ENCODE measurements around the gene CCR4. TPM values are rescaled to one million over a fixed set of nuclear protein-coding genes. Genes with fewer than 3 reads are reported as not detected.

Gene CCR4
- total RNA-seq, 1 experiment from 2014 or later = not detected

DNA sequence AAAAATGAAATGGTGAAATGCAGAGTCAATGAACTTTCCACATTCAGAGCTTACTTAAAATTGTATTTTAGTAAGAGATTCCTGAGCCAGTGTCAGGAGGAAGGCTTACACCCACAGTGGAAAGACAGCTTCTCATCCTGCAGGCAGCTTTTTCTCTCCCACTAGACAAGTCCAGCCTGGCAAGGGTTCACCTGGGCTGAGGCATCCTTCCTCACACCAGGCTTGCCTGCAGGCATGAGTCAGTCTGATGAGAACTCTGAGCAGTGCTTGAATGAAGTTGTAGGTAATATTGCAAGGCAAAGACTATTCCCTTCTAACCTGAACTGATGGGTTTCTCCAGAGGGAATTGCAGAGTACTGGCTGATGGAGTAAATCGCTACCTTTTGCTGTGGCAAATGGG lies 3.1 kb downstream of the CCR4 start:
- no peak overlapping the region for H3K27ac Mint-ChIP-seq (ENCODE audit: unreplicated experiment)

DNA sequence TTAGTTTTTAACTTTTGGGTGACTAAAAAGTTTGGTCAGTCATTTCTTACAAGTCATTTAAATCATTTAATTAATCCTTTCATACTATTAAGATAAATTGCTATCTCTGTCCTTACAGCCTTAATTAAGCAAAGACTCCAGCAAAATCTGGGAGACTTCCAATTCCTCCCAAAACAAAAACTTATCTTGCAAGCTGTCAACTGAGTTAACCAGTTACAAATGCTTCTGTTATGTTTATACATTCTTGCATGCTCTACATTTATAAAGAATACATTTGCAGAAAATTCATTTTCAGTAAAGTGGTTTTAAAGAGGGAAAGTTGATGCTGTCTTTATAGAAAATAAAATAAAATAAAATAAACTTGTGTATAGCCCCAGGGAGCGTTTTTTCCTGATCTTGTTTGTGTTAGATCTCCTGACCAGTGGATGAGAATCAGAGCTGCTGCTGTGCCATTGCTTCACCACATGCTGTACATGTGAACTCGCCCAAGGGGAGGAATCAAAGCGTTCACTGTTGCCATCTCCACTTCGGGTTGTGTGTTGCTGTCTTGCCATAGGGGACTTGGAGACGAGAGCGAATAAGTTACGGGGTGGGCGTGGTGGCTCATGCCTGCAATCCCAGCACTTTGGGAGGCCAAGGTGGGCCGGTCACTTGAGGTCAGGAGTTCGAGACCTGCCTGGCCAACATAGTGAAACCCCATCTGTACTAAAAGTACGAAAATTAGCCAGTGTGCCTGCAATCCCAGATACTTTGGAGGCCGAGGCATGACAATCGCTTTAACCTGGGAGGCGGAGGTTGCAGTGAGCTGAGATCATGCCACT lies 5.5 kb downstream of the CCR4 start:
- Mint-ChIP-seq H3K27ac (ENCODE audit: unreplicated experiment) (no peak overlapping the region), H3K4me1 (ENCODE audit: low read depth, unreplicated experiment) (no peaks in the 10 kb centered on the region), H3K36me3 (ENCODE audit: insufficient read depth, unreplicated experiment) (no peaks in the 10 kb centered on the region), H3K27me3 (ENCODE audit: unreplicated experiment) (peaks cover 33% of the 10 kb centered on the region), H3K4me3 (ENCODE audit: low read depth, unreplicated experiment) (no peak overlapping the region), H3K9me3 (ENCODE audit: low read depth, unreplicated experiment) (no peaks in the 10 kb centered on the region)
- CTCF ChIA-PET = no interaction called here
- BruUV-seq (replicated peaks) = no TSS peak
- TF ChIP-seq, protein P1, sequence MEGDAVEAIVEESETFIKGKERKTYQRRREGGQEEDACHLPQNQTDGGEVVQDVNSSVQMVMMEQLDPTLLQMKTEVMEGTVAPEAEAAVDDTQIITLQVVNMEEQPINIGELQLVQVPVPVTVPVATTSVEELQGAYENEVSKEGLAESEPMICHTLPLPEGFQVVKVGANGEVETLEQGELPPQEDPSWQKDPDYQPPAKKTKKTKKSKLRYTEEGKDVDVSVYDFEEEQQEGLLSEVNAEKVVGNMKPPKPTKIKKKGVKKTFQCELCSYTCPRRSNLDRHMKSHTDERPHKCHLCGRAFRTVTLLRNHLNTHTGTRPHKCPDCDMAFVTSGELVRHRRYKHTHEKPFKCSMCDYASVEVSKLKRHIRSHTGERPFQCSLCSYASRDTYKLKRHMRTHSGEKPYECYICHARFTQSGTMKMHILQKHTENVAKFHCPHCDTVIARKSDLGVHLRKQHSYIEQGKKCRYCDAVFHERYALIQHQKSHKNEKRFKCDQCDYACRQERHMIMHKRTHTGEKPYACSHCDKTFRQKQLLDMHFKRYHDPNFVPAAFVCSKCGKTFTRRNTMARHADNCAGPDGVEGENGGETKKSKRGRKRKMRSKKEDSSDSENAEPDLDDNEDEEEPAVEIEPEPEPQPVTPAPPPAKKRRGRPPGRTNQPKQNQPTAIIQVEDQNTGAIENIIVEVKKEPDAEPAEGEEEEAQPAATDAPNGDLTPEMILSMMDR (IDR thresholded peaks at IDR 0.05; ENCODE audit: unreplicated experiment) = no peak
- intact Hi-C loops (cut with micrococcal nuclease; ENCODE audit: unreplicated experiment) = no loop called here
- DNase-seq = no peak

More for the DNA sequence above, 3.1 kb downstream of the CCR4 start:
- DNase-seq = no peak
- Mint-ChIP-seq H3K9me3 (ENCODE audit: low read depth, unreplicated experiment) (no peaks in the 10 kb centered on the region), H3K36me3 (ENCODE audit: insufficient read depth, unreplicated experiment) (no peaks in the 10 kb centered on the region), H3K27me3 (ENCODE audit: unreplicated experiment) (peaks cover 11% of the 10 kb centered on the region), H3K4me3 (ENCODE audit: low read depth, unreplicated experiment) (no peak overlapping the region), H3K4me1 (ENCODE audit: low read depth, unreplicated experiment) (no peaks in the 10 kb centered on the region)
- CTCF ChIA-PET = no interaction called here
- TF ChIP-seq, protein P1 (IDR thresholded peaks at IDR 0.05; ENCODE audit: unreplicated experiment) = no peak
- intact Hi-C loops (cut with micrococcal nuclease; ENCODE audit: unreplicated experiment) = no loop called here
- no TSS peak for BruUV-seq (replicated peaks)

DNA sequence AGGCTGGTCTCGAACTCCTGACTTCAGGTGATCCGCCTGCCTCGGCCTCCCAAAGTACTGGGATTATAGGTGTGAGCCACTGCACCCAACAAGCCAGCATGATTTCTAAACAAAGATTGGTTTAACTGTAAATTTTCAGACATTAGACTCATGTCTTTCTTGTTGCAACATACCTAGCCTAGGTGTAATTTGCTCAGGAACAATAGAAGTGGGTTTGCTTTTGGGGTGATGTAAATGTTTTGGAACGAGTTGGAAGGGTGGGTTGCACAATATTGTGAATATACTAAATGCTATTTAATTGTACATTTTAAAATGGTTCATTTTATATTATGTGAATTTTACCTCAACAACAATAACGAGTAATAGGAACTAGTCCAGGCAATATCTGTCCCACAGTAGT lies 7.1 kb downstream of the CCR4 start:
- Mint-ChIP-seq H3K27me3 (ENCODE audit: unreplicated experiment) (peaks cover 33% of the 10 kb centered on the region), H3K9me3 (ENCODE audit: low read depth, unreplicated experiment) (no peaks in the 10 kb centered on the region), H3K36me3 (ENCODE audit: insufficient read depth, unreplicated experiment) (no peaks in the 10 kb centered on the region), H3K27ac (ENCODE audit: unreplicated experiment) (no peak overlapping the region), H3K4me1 (ENCODE audit: low read depth, unreplicated experiment) (no peaks in the 10 kb centered on the region), H3K4me3 (ENCODE audit: low read depth, unreplicated experiment) (no peak overlapping the region)
- CTCF ChIA-PET = no interaction called here
- no peak for DNase-seq
- BruUV-seq (replicated peaks) = no TSS peak
- intact Hi-C loops (cut with micrococcal nuclease; ENCODE audit: unreplicated experiment) = no loop called here
- TF ChIP-seq, protein P1 (IDR thresholded peaks at IDR 0.05; ENCODE audit: unreplicated experiment) = no peak

DNA sequence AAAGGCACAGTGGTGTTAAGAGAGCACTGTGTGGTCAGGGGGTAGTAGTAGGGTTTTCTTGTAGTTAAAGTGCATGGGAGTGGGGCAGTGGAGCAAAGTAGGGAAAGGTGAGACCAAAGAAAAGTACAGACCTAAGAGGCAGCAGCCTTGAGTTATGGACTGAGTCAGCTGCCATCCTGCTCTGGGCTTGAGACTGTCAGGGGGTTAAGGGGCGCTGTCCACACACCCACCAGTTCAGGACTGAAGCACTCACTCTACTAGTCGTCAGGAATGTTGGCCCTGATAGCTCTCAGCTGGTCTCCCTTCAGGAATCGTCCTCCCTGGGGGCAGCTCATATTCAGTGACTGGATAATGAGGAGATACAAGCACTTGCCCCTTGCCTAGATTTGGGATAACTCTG lies 7.9 kb downstream of the CCR4 start:
- Mint-ChIP-seq H3K9me3 (ENCODE audit: low read depth, unreplicated experiment) (no peaks in the 10 kb centered on the region), H3K4me3 (ENCODE audit: low read depth, unreplicated experiment) (no peak overlapping the region), H3K4me1 (ENCODE audit: low read depth, unreplicated experiment) (no peaks in the 10 kb centered on the region), H3K27ac (ENCODE audit: unreplicated experiment) (no peak overlapping the region), H3K36me3 (ENCODE audit: insufficient read depth, unreplicated experiment) (no peaks in the 10 kb centered on the region), H3K27me3 (ENCODE audit: unreplicated experiment) (peaks cover 33% of the 10 kb centered on the region)
- BruUV-seq (replicated peaks) = no TSS peak
- DNase-seq = no peak
- intact Hi-C loops (cut with micrococcal nuclease; ENCODE audit: unreplicated experiment) = no loop called here
- CTCF ChIA-PET = interaction anchor here (0.6 kb wide), 1 partner anchor 210 kb away, joined by 5 read pairs; no protein-coding TSS in a partner anchor
- TF ChIP-seq, protein P1 (IDR thresholded peaks at IDR 0.05; ENCODE audit: unreplicated experiment) = no peak

Measured in Calu3 (cell line).